Subcutaneous adipose tissue (tissue), 4 donors: ENCODE results near the gene SNRNP70. TPM values are rescaled to one million over a fixed set of nuclear protein-coding genes. Genes with fewer than 3 reads are reported as not detected.

Experiments
- total RNA-seq, 4 donors: library from RNA; depleted of rRNA; stranded (reverse); fragments of >200 nt; gene quantifications; one replicate each; pipeline ENCODE4 v1.1.0, GENCODE V29; 2016
- TF ChIP-seq, protein P1 (sequence below): fragments of 450-650 bp; IDR thresholded peaks from one replicate; pipeline ENCODE4 v1.5.1; 2016; ENCODE audit warnings: low read depth, mild to moderate bottlenecking, control low read depth, antibody characterized with exemption, moderate library complexity

SNRNP70 gene
- total RNA-seq, 4 donors from 2014 or later: 122 to 164 (median 152) TPM

DNA sequence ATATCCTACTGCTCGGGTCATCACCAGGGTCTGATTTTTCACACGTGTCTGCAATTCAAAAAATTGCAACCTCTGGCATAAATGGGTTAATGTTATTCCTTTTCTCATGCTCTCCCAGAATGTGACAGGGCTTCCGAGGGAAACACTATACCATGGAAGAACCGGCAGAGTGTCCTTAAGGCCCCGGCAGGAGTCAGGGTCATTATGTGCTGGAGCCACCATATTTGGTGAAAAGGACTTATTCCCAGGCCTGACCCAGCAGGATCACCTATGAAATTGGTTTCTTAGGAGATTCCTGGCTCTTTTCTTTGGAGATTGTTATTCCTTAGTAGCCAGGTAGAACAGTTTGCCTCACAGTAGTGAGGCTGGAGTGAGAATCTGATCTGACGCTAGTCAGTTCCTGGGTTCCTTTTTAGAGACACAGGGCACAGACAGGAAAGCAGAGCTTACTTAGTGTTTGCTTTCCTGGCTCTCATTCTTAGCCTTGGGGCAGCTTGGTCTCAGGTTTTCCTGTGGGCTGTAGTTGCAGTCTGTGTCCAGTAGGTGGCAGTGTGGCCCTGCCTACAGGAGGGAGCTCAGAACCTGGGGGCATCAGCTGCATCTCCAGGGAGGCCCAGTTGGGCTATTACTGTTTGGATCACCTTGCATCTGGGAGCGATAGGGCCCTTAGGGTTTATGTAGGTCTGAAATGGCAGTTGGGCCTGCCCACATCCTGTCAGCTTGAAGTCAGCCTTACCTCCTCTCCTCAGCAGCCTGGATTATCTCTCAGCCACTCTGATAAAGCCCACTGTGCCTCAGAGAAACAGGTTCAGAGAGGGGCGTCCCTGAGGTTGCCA, 12.4 kb downstream of the SNRNP70 start:
- TF ChIP-seq, protein P1, sequence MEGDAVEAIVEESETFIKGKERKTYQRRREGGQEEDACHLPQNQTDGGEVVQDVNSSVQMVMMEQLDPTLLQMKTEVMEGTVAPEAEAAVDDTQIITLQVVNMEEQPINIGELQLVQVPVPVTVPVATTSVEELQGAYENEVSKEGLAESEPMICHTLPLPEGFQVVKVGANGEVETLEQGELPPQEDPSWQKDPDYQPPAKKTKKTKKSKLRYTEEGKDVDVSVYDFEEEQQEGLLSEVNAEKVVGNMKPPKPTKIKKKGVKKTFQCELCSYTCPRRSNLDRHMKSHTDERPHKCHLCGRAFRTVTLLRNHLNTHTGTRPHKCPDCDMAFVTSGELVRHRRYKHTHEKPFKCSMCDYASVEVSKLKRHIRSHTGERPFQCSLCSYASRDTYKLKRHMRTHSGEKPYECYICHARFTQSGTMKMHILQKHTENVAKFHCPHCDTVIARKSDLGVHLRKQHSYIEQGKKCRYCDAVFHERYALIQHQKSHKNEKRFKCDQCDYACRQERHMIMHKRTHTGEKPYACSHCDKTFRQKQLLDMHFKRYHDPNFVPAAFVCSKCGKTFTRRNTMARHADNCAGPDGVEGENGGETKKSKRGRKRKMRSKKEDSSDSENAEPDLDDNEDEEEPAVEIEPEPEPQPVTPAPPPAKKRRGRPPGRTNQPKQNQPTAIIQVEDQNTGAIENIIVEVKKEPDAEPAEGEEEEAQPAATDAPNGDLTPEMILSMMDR: no peak

DNA sequence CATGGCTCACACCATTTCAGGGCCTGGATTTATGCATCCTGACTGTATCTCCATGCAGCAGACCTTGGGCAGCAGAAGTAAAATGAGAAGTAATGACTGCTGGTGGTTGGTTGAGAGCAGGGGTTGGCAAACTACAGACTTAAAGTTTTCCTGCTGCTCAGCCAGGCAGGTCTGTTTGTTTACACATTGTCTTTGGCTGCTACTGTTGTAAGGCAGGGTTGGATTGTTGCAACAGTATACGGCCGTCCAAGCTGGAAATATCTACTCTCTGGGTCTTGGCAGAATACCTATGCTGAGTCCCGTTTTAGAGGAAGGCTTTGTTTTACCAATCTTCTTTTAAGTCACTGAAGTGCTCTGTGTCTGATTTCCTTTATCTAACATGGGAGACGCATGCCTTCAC, 13.5 kb downstream of the SNRNP70 start:
- TF ChIP-seq, protein P1: no peak

DNA sequence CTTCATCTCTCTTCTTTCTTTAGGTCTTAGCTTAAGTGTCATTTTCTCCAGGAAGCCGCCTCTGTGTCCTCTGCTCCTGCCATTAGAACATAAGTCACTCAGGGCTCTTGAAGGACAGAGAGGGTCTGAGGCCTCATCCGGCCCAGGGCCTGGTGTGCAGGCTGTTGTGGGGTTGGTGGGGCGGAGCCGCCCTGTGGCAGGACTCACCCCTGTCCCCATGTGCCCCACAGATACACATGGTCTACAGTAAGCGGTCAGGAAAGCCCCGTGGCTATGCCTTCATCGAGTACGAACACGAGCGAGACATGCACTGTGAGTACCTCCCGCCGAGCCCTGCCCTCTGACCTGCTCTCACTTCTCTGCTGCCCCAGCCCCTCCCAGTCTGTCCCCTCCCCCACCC, 15.9 kb downstream of the SNRNP70 start:
- TF ChIP-seq, protein P1: no peak

DNA sequence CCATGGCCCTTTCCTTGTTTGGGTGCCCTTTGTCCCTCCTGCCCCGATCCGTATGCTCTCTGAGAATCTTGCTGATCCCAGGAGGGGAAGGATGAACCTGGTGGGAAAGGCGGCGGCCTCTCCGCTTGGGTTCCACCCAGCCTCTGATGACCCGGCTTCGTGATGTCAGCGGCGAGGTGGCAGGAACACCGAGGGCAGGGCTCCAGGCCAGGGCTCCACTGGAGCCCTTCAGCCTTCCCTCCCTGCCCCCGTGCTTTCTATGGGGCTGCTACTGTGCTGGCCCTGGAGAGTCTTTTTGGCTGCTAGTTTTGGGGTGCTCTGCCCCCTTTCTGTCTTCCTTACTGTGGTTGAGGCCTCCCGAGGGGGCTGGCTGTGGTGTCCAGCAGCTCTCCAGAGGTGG, 17.1 kb downstream of the SNRNP70 start:
- TF ChIP-seq, protein P1: no peak

DNA sequence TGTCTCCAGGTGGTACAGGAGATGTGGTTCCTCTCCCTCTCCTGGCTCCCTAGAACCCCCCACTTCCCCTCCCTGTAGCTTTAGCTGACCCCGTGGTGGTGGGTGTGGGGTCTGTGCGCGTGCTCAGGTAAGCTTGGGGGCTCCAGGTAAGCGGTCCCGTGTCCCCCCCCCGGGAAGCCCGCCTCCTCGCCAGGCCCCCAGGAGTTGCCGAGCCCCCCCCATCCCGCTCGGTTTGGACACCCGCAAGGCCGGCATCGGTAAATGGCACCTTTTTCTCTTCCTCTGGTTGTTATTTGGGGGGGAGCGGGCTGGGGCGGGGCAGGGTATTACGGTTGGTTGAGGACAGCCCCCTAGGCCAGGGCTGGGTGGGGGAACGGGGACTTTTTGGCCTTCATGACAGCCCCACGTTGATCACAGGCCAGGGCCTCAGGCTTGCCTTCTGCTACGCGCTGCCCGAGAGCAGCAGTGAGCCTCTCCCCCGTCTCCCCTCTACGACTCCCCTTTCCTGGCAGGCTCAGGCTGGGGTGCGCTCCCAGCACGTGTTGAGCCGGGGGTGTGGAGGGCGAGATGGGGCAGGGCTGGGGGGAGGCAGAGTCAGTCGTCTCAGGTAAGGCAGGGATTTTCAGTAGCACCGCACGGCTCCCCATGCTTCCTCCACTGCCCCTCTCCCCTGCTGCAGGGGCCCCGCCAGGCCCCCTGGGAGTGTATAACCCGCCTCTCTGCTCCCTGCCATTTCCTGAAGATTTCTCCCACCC, 18.3 kb downstream of the SNRNP70 start:
- TF ChIP-seq, protein P1: no peak

DNA sequence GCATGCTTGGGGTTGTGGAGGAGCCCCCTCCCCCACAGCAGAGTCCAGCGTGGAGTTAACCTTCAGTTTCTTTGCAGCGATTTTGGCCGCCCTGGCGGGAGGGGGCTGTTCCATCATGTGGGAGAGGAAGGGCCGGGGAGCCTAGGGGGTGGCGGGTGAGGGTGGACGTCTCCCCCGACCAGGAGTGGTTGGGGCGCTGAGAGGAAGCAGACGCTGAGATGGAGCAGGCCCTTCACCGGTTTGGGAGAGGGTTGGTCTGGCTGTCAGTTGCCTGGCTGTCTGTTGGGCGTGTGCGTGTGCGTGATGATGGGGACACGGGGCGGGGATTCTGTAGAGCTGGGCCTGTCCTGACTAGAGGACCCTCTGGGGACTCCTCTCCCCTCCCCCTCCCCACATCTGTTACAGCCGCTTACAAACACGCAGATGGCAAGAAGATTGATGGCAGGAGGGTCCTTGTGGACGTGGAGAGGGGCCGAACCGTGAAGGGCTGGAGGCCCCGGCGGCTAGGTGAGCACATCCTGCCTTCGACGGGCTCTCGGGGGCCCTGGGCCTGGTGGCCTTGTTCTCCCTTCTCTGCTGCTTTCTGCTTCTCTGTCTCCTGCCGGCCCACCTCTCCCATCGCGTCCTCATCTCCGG, 19.1 kb downstream of the SNRNP70 start:
- TF ChIP-seq, protein P1: no peak

DNA sequence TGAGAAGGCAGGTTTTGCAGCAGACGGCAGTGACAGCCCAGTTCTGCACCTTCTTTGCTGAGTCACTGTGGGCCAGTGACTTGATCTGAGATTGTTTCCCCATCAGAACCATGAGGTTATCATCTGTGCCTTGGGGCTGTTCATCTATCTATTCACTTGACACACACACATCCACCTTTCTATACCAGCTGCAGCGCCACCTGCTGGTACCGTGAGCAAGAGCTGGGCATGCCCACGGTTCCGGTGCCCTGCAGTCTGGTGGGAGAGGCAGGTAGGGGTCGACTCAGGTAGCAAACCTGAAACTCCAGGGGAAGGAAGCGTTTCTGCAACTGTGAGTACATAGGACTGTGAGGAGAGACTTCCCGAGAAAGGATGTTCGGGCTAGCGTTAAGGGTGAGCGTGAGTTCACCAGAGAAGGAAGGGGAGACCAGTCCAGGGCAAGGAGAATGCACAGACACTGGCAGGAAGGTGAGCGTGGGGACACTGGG, 21.4 kb downstream of the SNRNP70 start:
- TF ChIP-seq, protein P1: no peak
